GM12865 (cell line): ENCODE results near the gene SPEG.

Source experiments
- DNase-seq: peaks from one replicate; pipeline ENCODE4 v3.0.0; 2010; ENCODE audit warnings: low read depth
- H3K4me3 ChIP-seq: 2 replicates; pipeline ENCODE4 v1.5.1; 2011; ENCODE audit warnings: mild to moderate bottlenecking, low read depth, low read length, control low read depth
- TF ChIP-seq, protein P1 (sequence below): IDR thresholded peaks from 2 replicates; pipeline ENCODE4 v1.5.1; 2011; ENCODE audit warnings: low read length, control low read depth, low read depth, inconsistent platforms; ENCODE audit not compliant: insufficient read depth; ENCODE audit errors: missing control alignments

The SPEG gene

DNA sequence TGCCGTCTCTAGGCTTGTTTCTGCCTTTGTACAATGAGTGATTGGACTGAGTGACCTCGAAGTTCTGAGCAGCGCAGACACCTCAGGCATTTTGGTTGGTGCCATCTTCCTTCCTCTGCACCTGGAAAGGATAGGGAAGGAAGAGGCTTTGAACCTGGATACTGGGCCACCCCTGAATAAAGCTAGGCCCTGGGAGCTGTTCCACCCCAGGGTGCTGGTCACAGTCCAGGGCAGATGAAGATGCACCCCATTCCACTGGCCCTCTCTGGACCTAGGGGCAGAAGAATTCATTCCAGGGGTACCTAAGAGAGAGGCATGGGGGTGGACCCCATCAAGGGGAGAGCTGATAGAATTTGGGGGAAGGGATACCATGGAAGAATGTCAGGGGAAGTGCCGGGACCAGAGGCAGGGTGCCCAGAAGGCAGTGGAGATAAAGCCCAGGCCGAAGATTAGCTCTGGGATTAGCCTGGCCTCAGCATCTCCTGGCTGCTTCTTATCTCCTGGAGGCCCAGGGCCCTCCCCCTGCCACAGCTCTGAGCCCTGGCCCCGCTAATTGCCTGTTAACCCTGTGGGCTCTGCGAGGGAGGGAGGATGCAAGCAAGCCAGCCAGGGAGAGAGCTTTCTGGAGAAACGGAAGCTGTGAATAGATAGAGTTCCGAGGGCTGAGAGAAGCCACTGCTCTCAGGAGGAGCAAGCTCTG is 91.0 kb downstream of the SPEG start:
- no peak for DNase-seq

DNA sequence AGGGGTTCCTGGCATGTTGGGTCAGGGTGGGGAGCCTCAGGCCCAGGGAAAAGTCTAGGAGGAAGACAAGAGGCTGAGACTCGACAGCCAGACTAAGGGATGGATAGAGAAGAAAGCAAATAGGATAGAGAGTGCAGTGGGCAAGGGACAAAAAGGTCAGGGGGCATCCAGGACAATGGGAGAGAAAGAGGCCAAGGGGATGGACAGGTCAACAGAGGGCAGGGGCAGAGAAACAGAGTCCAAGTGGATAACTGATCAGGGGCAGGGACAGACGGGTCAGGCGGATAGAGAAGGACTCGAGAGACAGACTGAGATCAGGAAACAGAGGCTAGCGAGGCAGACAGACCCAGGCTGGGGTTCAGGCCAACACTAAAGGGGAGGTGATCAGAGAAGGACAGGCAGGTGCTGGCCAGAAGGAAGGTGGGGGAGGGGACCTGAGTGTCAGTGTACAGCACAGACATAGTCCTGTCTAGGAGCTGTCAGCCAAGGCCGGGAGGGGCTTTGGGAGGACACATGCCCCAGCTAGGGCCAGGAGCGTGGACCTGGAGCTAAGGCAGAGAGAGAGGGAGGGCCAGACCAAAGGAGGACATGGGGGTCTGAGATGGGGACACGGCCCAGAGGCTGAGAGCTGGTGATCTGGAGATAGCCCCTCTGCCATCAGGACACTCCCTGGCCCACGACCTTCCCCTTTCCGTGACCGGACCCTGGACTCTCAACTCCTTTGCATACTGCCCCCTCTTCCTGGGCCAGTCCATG is 91.9 kb downstream of the SPEG start:
- DNase-seq: no peak
- TF ChIP-seq, protein P1, sequence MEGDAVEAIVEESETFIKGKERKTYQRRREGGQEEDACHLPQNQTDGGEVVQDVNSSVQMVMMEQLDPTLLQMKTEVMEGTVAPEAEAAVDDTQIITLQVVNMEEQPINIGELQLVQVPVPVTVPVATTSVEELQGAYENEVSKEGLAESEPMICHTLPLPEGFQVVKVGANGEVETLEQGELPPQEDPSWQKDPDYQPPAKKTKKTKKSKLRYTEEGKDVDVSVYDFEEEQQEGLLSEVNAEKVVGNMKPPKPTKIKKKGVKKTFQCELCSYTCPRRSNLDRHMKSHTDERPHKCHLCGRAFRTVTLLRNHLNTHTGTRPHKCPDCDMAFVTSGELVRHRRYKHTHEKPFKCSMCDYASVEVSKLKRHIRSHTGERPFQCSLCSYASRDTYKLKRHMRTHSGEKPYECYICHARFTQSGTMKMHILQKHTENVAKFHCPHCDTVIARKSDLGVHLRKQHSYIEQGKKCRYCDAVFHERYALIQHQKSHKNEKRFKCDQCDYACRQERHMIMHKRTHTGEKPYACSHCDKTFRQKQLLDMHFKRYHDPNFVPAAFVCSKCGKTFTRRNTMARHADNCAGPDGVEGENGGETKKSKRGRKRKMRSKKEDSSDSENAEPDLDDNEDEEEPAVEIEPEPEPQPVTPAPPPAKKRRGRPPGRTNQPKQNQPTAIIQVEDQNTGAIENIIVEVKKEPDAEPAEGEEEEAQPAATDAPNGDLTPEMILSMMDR: no peak
- H3K4me3 ChIP-seq: no peak overlapping the region

More for the DNA sequence above, 91.0 kb downstream of the SPEG start:
- no peak overlapping the region for H3K4me3 ChIP-seq
- TF ChIP-seq, protein P1: no peak

DNA sequence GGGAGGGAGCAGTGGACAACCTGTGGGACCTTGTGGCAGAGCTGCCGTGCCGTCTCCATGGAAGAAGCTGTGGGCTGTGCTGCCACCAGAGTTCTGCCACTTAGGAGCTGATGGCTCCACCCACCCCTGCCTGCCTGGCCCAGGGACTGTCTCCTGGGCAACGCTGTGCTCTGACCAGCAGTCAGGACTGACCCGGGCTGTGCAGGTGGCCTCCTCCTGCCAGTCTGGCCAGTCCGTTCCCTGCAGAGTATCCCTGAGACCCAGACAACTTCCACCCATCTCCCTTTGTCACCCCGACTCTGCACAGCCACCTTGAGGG is 92.4 kb downstream of the SPEG start:
- no peak overlapping the region for H3K4me3 ChIP-seq
- no peak for DNase-seq
- TF ChIP-seq, protein P1: no peak

DNA sequence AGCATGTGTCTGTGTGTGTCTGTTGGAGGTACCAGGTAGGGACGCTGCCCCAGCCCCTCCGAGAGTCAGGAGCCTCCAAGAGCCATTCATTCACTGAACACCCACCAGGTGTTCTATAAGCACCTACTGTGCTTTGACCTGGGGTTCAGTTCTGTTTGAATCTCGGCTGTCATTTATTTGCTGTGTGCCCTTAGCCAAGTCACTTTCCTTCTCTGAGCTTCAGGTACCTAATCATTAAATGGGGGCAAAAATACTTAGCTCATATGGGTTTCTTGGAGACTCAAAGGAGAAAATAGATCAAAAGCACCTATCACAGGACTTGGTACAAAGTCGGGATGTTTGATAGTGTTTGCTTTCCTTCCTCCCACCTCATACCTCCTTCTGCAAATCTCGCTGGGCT is 92.8 kb downstream of the SPEG start:
- no peak for DNase-seq
- TF ChIP-seq, protein P1: no peak
- no peak overlapping the region for H3K4me3 ChIP-seq

DNA sequence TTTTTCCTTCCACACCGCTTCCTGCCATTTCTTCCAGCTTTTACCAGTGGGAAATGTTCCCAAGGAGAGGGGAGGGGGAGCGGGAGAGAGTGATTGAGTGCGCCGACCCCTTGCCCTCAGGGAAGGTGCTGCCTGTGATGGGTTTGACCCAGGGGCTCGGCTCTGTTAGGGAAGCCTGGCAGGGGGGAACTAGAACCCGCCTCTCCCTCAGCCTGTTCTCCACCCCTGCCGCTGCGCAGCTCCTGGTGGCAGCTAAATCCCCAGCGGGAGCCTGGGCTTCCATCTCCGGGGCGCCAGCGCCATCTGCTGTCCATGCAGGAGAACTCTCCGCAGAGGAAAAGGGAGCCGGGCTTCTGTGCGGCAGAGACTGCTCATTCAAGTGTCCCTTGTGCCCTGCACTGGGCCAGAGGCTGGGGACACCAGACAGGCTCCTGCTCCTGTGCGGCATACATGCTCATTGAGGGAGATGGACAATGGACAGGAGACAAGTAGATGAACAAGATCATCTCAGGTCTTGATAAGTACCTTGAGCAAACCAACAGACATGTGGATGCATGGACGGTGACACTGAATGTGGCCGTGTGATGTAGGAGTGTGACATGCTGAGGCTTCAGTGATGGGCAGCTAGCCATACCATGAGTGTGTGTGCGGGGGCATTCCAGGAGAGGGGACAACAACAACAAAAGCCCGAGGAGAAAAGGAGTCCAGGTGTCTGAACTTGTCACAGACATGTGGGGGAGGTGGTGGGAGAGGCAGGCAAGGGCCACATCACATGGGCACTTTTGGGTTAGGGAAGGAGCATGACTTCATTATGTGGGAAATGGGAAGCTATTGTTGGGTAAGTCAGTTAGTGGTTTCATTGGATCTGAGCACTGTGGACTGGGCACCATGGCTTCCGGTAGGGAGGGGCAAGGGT is 95.7 kb downstream of the SPEG start:
- TF ChIP-seq, protein P1: peak; percentile 96
- H3K4me3 ChIP-seq: no peak overlapping the region
- DNase-seq: peak; percentile 86

DNA sequence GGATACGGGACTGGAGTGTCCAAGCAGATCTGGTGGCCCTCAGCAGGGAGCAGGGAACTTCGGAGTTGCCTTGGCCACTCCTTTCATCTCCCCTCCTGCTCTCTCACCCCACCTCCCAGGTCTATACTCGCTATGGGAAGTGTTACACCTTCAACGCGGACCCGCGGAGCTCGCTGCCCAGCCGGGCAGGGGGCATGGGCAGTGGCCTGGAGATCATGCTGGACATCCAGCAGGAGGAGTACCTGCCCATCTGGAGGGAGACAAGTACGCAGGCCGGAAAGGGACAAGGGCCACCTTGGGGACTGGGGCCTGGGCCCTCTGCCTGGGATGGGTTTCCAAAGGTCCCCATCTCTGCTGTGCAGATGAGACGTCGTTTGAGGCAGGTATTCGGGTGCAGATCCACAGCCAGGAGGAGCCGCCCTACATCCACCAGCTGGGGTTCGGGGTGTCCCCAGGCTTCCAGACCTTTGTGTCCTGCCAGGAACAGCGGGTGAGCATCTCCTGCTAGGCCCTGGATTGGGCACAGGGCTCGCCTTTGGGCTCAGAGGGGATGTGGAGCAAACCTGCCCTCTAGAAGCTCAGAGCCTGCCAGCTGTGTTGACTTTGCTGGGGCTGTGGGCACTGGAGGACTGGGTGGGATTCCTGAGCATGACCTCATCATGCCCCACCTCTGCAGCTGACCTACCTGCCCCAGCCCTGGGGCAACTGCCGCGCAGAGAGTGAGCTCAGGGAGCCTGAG is 97.2 kb downstream of the SPEG start:
- no peak for DNase-seq
- no peak overlapping the region for H3K4me3 ChIP-seq
- TF ChIP-seq, protein P1: no peak
